SK-N-SH (cell line): ENCODE results near the gene NEK3. TPM values are rescaled to one million over a fixed set of nuclear protein-coding genes. Genes with fewer than 3 reads are reported as not detected.
A peak's percentile ranks its signal among the peaks of the same experiment; 100 is the strongest.

Experiments used
- CTCF ChIA-PET: fragments of 300-600, 350-600 bp; formaldehyde crosslinking; extraction: SDS; loops from one replicate; lab custom pipeline; 2021; lab: Yijun Ruan, JAX
- POLR2A ChIA-PET: fragments of 350-600 bp; sonication (Branson Sonifier 250); formaldehyde crosslinking; extraction: SDS; loops from one replicate; lab custom pipeline; 2020; ENCODE audit warnings: antibody characterized with exemption, inconsistent platforms; lab: Yijun Ruan, JAX
- DNase-seq: peaks from one replicate; pipeline ENCODE4 v3.0.0; 2012
- H2AFZ ChIP-seq: fragments of 200-600 bp; sonication (generic); 2 replicates; pipeline ENCODE4 v1.8.1; 2016; ENCODE audit warnings: antibody characterized with exemption, mild to moderate bottlenecking, low read depth
- H3F3A ChIP-seq: fragments of 200-600 bp; sonication (generic); replicated peaks from 2 replicates; pipeline ENCODE3; 2016; ENCODE audit warnings: antibody characterized with exemption, mild to moderate bottlenecking; ENCODE audit not compliant: insufficient read depth
- H3K27ac ChIP-seq, 2 experiments: fragments of 200-500 bp in 1 of 2; fragments of 200-600 bp in 1 of 2; sonication (Bioruptor generic) in 1 of 2; sonication (generic), shearing (Covaris generic) in 1 of 2; 2 replicates each; pipeline versions ENCODE4 v1.5.1 to v1.6.1; 2014 to 2016; ENCODE audit warnings: low read depth in 2 of 2, inconsistent platforms in 1 of 2, low read length in 1 of 2, mild to moderate bottlenecking in 1 of 2, mixed read lengths in 1 of 2
- H3K27me3 ChIP-seq: fragments of 200-600 bp; sonication (generic), shearing (Covaris generic); 2 replicates; pipeline ENCODE4 v1.6.1; 2016; ENCODE audit warnings: mixed run types; ENCODE audit not compliant: insufficient read depth
- H3K36me3 ChIP-seq, 2 experiments: fragments of 200-500 bp in 1 of 2; fragments of 200-600 bp in 1 of 2; sonication (Bioruptor generic) in 1 of 2; sonication (generic) in 1 of 2; replicated peaks in 1 of 2; 2 replicates each; pipeline versions ENCODE3 to v1.5.1; 2014 to 2016; ENCODE audit warnings: low read length in 1 of 2, mild to moderate bottlenecking in 1 of 2; ENCODE audit not compliant: insufficient read depth in 2 of 2, control insufficient read depth in 1 of 2
- H3K4me1 ChIP-seq, 2 experiments: fragments of 200-500 bp in 1 of 2; fragments of 200-600 bp in 1 of 2; sonication (Bioruptor generic) in 1 of 2; sonication (generic), shearing (Covaris generic) in 1 of 2; 2 replicates each; pipeline versions ENCODE4 v1.5.1 to v1.6.1; 2014 to 2016; ENCODE audit warnings: low read depth in 1 of 2, low read length in 1 of 2, mixed run types in 1 of 2; ENCODE audit not compliant: insufficient read depth in 2 of 2, control insufficient read depth in 1 of 2
- H3K4me2 ChIP-seq: fragments of 200-600 bp; sonication (generic), shearing (Covaris generic); 2 replicates; pipeline ENCODE4 v1.6.1; 2017; ENCODE audit warnings: mixed run types
- H3K4me3 ChIP-seq, 2 experiments: fragments of 200-500 bp in 1 of 2; fragments of 200-600 bp in 1 of 2; sonication (Bioruptor generic) in 1 of 2; sonication (generic), shearing (Covaris generic) in 1 of 2; 2 replicates each; pipeline versions ENCODE4 v1.5.1 to v1.8.1; 2014 to 2016; ENCODE audit warnings: low read depth in 2 of 2, inconsistent platforms in 1 of 2, low read length in 1 of 2, mild to moderate bottlenecking in 1 of 2, mixed read lengths in 1 of 2, moderate library complexity in 1 of 2
- H3K79me2 ChIP-seq: fragments of 200-600 bp; sonication (generic); 2 replicates; pipeline ENCODE4 v1.8.1; 2017; ENCODE audit warnings: mild to moderate bottlenecking; ENCODE audit not compliant: insufficient read depth
- H3K9ac ChIP-seq: fragments of 200-600 bp; sonication (generic); 2 replicates; pipeline ENCODE4 v1.6.1; 2017; ENCODE audit warnings: mixed run types
- H3K9me2 ChIP-seq: fragments of 200-600 bp; sonication (generic); 2 replicates; pipeline ENCODE4 v1.6.1; 2017; ENCODE audit warnings: mixed run types
- H3K9me3 ChIP-seq: fragments of 200-600 bp; sonication (generic); 2 replicates; pipeline ENCODE4 v1.6.1; 2017; ENCODE audit warnings: mixed run types, mild to moderate bottlenecking, moderate library complexity
- H4K20me1 ChIP-seq: fragments of 200-600 bp; sonication (generic); 2 replicates; pipeline ENCODE4 v1.6.1; 2017; ENCODE audit warnings: mild to moderate bottlenecking, mixed run types; ENCODE audit not compliant: insufficient read depth
- EP300 ChIP-seq, 2 experiments: IDR thresholded peaks; 2 replicates each; pipeline versions ENCODE4 v1.4.0 to v1.6.1; 2012; ENCODE audit warnings: borderline replicate concordance in 1 of 2, low read depth in 1 of 2, low read length in 1 of 2
- FOSL2 ChIP-seq: IDR thresholded peaks from 2 replicates; pipeline ENCODE4 v1.4.0; 2012; ENCODE audit warnings: low read depth, mild to moderate bottlenecking, moderate library complexity, borderline replicate concordance
- FOXJ3 ChIP-seq: sonication (generic); formaldehyde crosslinking; IDR thresholded peaks from 2 replicates; pipeline ENCODE4 v1.5.1; 2020; ENCODE audit warnings: mild to moderate bottlenecking, missing genetic modification reagents
- MAX ChIP-seq: IDR thresholded peaks from 2 replicates; pipeline ENCODE4 v1.4.0; 2012; ENCODE audit warnings: low read depth
- NFIC ChIP-seq: IDR thresholded peaks from 2 replicates; pipeline ENCODE4 v1.4.0; 2012; ENCODE audit warnings: borderline replicate concordance
- PBX3 ChIP-seq: IDR thresholded peaks from 2 replicates; pipeline ENCODE4; 2012
- POLR2AphosphoS5 ChIP-seq: IDR thresholded peaks from 2 replicates; pipeline ENCODE4 v1.6.1; 2012; ENCODE audit warnings: low read depth, low read length
- RAD21 ChIP-seq: IDR thresholded peaks from 2 replicates; pipeline ENCODE4 v1.6.1; 2012; ENCODE audit warnings: mild to moderate bottlenecking, low read length
- REST ChIP-seq: IDR thresholded peaks from 2 replicates; pipeline ENCODE4 v1.6.1; 2012; ENCODE audit warnings: mild to moderate bottlenecking, low read depth, low read length, moderate library complexity
- RXRA ChIP-seq: IDR thresholded peaks from 2 replicates; pipeline ENCODE4 v1.4.0; 2012; ENCODE audit warnings: low read depth, mild to moderate bottlenecking, borderline replicate concordance
- TAF1 ChIP-seq: IDR thresholded peaks from 2 replicates; pipeline ENCODE4 v1.6.1; 2012; ENCODE audit warnings: low read depth, mild to moderate bottlenecking, low read length, moderate library complexity, borderline replicate concordance
- TCF12 ChIP-seq: IDR thresholded peaks from 2 replicates; pipeline ENCODE4 v1.4.0; 2012
- TEAD4 ChIP-seq: IDR thresholded peaks from 2 replicates; pipeline ENCODE4 v1.4.0; 2012; ENCODE audit warnings: mild to moderate bottlenecking, borderline replicate concordance; ENCODE audit not compliant: insufficient read depth
- YY1 ChIP-seq: IDR thresholded peaks from 2 replicates; pipeline ENCODE4 v1.4.0; 2012; ENCODE audit warnings: low read depth, mild to moderate bottlenecking
- whole genome bisulfite sequencing: methylation state at CpG from one replicate; pipeline ENCODE4 v1.1.6; 2017; ENCODE audit warnings: low lambda C conversion rate; 5-methylcytosine and 5-hydroxymethylcytosine counted together
- polyA plus RNA-seq, 3 experiments: library from polyadenylated mRNA; depleted of rRNA; stranded (reverse); fragments of >200 nt; gene quantifications; 2 replicates each; pipeline ENCODE4 v1.2.3, GENCODE V29; 2012
- TF ChIP-seq, protein P1 (sequence below): IDR thresholded peaks from 2 replicates; pipeline ENCODE4 v1.4.0; 2012; ENCODE audit warnings: low read depth, borderline replicate concordance

Gene NEK3
- polyA plus RNA-seq, 1 of the 3 experiments (the other 2 are of a cell fraction) = 12.7 TPM

- H3F3A ChIP-seq = peaks cover 25% of the 10 kb centered on the region
- 99% methylated on average over 6 of the region's 6 CpGs for WGBS
- ChIA-PET POLR2A (interaction anchor here (0.8 kb wide), 1 partner anchor 183 kb away, joined by 3 read pairs; no protein-coding TSS in a partner anchor), CTCF (interaction anchor here (2.7 kb wide), 1 partner anchor 32 kb away, joined by 11 read pairs; no protein-coding TSS in a partner anchor)
- peaks cover 1 to 4% of the 10 kb centered on the region in 2 experiments for H3K36me3 ChIP-seq
- no peaks in the 10 kb centered on the region for H3K27me3 ChIP-seq
- H2AFZ ChIP-seq = peak overlapping the region; percentile 80; the same call in 1 of the 2 replicates
- H4K20me1 ChIP-seq = no peaks in the 10 kb centered on the region; the same call in 1 of the 2 replicates
- no peak overlapping the region for H3K4me3 ChIP-seq
- 0 out of 2 replicates have a peak, but pooled peaks cover 6% of the 10 kb centered on the region for H3K79me2 ChIP-seq
- no peaks in the 10 kb centered on the region for H3K9me2 ChIP-seq
- no peak overlapping the region for H3K27ac ChIP-seq
- H3K9ac ChIP-seq = no peak overlapping the region
- no peak for DNase-seq
- H3K4me2 ChIP-seq = 0 out of 2 replicates have a peak overlapping the region, but pooled peaks have one; percentile 82
- TF ChIP-seq EP300 (IDR thresholded peaks at IDR 0.05; ENCODE audit: borderline replicate concordance in 1 of 2, low read depth in 1 of 2, low read length in 1 of 2) = no peak
- TF ChIP-seq RXRA = no peak
- TF ChIP-seq, protein P1, sequence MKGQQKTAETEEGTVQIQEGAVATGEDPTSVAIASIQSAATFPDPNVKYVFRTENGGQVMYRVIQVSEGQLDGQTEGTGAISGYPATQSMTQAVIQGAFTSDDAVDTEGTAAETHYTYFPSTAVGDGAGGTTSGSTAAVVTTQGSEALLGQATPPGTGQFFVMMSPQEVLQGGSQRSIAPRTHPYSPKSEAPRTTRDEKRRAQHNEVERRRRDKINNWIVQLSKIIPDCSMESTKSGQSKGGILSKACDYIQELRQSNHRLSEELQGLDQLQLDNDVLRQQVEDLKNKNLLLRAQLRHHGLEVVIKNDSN = no peak
- TF ChIP-seq TEAD4 = no peak
- no peak for TF ChIP-seq REST
- no peak for TF ChIP-seq RAD21
- H3K9me3 ChIP-seq = no peaks in the 10 kb centered on the region
- peaks cover 3 to 22% of the 10 kb centered on the region in 2 experiments; a peak in 2 of 4 replicates for H3K4me1 ChIP-seq
These were observed 656 bp upstream of the NEK3 start for GRCh38 chr13:52160053-52160452.

DNA sequence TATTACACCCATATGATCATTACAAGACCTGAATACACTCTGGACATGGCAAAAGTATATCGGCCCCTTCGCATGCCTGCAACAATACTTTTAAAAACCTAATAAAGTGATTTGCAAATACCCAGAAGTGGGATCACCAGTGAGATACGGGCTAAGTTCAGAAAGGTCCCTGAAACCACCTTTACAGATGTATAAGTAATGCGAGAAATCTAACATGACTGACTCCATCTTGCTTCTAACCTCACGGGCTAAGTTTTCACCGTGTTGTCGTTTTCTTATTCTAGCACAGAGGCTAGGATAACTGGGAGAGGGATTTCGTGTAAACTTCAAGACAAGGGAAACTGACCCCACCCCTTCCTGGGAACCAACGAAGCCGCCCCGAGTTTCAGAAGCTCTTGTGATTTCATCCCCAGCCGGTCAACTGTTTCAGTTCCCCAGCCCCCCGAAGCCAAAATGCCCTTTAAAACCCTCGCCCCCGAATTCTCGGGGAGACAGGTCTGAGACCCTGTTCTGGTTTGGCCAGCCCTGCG lies 703 bp downstream of the NEK3 start:
- POLR2A ChIA-PET = no interaction called here
- peak overlapping the region; percentile 83 for H3K9ac ChIP-seq
- H3K9me3 ChIP-seq = no peaks in the 10 kb centered on the region
- H3K27ac ChIP-seq = peak overlapping the region; percentile 59 to 72
- peak overlapping the region; percentile 80 for H2AFZ ChIP-seq
- H4K20me1 ChIP-seq = no peaks in the 10 kb centered on the region; the same call in 1 of the 2 replicates
- H3K9me2 ChIP-seq = no peaks in the 10 kb centered on the region
- peaks cover 4% of the 10 kb centered on the region in 2 experiments for H3K36me3 ChIP-seq
- peaks cover 3 to 22% of the 10 kb centered on the region in 2 experiments; a peak in 2 of 4 replicates for H3K4me1 ChIP-seq
- peak; percentile 58 for DNase-seq
- H3F3A ChIP-seq = peaks cover 20% of the 10 kb centered on the region
- TF ChIP-seq POLR2AphosphoS5 (peak; percentile 43; the same call in 1 of the 2 replicates), NFIC (no peak), TCF12 (no peak), PBX3 (no peak), FOXJ3 (no peak), TEAD4 (no peak), MAX (0 out of 2 replicates have a peak, but pooled peaks have one; percentile 29), FOSL2 (no peak), TAF1 (peak; percentile 30), YY1 (peak; percentile 54; the same call in 1 of the 2 replicates)
- TF ChIP-seq, all 33 proteins: peak for 4
- Histone ChIP-seq H3K27me3 (no peaks in the 10 kb centered on the region), H3K4me2 (peak overlapping the region; percentile 82), H3K79me2 (0 out of 2 replicates have a peak, but pooled peaks cover 6% of the 10 kb centered on the region), H3K4me3 (peak overlapping the region; percentile 71 to 83)
- CTCF ChIA-PET = interaction anchor here (1.5 to 2.7 kb wide), 2 partner anchors 31 to 292 kb away, joined by 3 to 11 read pairs; no protein-coding TSS in a partner anchor
- 12% methylated on average over 17 of the region's 17 CpGs for WGBS
